ENCODE measurements around the gene GPC5.

DNA sequence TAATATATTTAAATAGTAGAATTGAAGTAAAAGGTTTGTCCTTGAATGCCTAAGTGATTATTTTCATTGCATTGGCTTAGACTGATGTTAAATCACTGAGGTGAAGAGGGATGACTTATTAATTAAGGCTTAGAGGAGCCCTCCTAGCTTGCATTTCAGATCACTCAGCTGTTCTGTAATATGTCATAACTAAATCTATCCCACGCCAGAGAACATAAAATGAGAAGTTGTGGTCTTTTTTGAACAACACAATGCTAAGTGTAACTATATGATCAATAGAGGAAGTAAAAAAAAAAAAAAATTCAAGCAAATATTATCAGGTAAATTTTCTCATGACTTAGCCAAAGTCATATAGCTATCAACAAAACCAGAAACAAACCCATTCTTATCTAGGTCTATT lies 752.2 kb downstream of the GPC5 start:
- TF ChIP-seq SIN3A (IDR thresholded peaks at IDR 0.05; ENCODE audit: borderline replicate concordance, insufficient read depth, low read length) (no peak), POLR2AphosphoS5 (IDR thresholded peaks at IDR 0.05; ENCODE audit: low read depth, low read length) (no peak), TAF1 (IDR thresholded peaks at IDR 0.05; ENCODE audit: borderline replicate concordance, insufficient read depth, low read length) (no peak)
- TF ChIP-seq, protein P1, sequence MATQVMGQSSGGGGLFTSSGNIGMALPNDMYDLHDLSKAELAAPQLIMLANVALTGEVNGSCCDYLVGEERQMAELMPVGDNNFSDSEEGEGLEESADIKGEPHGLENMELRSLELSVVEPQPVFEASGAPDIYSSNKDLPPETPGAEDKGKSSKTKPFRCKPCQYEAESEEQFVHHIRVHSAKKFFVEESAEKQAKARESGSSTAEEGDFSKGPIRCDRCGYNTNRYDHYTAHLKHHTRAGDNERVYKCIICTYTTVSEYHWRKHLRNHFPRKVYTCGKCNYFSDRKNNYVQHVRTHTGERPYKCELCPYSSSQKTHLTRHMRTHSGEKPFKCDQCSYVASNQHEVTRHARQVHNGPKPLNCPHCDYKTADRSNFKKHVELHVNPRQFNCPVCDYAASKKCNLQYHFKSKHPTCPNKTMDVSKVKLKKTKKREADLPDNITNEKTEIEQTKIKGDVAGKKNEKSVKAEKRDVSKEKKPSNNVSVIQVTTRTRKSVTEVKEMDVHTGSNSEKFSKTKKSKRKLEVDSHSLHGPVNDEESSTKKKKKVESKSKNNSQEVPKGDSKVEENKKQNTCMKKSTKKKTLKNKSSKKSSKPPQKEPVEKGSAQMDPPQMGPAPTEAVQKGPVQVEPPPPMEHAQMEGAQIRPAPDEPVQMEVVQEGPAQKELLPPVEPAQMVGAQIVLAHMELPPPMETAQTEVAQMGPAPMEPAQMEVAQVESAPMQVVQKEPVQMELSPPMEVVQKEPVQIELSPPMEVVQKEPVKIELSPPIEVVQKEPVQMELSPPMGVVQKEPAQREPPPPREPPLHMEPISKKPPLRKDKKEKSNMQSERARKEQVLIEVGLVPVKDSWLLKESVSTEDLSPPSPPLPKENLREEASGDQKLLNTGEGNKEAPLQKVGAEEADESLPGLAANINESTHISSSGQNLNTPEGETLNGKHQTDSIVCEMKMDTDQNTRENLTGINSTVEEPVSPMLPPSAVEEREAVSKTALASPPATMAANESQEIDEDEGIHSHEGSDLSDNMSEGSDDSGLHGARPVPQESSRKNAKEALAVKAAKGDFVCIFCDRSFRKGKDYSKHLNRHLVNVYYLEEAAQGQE (IDR thresholded peaks at IDR 0.05; ENCODE audit: insufficient read depth in 1 of 2, low read depth in 2 of 2, low read length in 2 of 2) = no peak

Data from PFSK-1 (cell line).